ENCODE data around the gene INTS2.

GRCh38 chr17:61903251-61903650 lies 24.5 kb downstream of the INTS2 start:
- TF ChIP-seq, protein P1, sequence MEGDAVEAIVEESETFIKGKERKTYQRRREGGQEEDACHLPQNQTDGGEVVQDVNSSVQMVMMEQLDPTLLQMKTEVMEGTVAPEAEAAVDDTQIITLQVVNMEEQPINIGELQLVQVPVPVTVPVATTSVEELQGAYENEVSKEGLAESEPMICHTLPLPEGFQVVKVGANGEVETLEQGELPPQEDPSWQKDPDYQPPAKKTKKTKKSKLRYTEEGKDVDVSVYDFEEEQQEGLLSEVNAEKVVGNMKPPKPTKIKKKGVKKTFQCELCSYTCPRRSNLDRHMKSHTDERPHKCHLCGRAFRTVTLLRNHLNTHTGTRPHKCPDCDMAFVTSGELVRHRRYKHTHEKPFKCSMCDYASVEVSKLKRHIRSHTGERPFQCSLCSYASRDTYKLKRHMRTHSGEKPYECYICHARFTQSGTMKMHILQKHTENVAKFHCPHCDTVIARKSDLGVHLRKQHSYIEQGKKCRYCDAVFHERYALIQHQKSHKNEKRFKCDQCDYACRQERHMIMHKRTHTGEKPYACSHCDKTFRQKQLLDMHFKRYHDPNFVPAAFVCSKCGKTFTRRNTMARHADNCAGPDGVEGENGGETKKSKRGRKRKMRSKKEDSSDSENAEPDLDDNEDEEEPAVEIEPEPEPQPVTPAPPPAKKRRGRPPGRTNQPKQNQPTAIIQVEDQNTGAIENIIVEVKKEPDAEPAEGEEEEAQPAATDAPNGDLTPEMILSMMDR (conservative IDR thresholded peaks at IDR 0.05), result no peak
- no peak for TF ChIP-seq EZH2 (IDR thresholded peaks at IDR 0.05; ENCODE audit: low read depth)

Measured in PC-9 (cell line).